Measurements from ENCODE around the gene FTL.

GRCh38 chr19:48962849-48963165, 2.3 kb upstream of the FTL start:
- TF ChIP-seq CTCF (IDR thresholded peaks at IDR 0.05), result no peak
- TF ChIP-seq POLR2A (IDR thresholded peaks at IDR 0.05), result no peak

All from testis (tissue), 2 donors.